ENCODE measurements around the gene SLC26A4. TPM values are rescaled to one million over a fixed set of nuclear protein-coding genes. Genes with fewer than 3 reads are reported as not detected.

The SLC26A4 gene
- total RNA-seq, 4 donors from 2014 or later = 0.17 to 0.44 (median 0.29) TPM; not detected in 1

DNA sequence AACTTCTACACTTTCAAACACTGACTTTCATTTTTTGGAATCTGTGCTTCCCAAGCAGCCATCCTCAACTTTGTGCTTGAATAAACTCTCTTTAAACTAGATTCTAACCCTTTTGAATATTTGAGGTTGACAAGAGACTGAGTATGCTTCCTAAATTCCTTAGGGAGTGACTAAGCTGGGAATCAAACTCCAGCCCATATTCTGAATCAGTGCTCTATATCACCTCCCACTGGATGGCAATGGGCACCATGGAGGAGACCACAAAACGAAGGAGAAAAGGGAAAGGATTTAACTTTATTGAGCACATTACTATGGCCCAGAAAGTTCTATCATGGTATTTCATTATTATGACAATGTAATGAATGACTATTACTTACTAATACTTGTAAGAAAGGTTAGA lies 17.2 kb upstream of the SLC26A4 start:
- no peak overlapping the region for H3K4me3 ChIP-seq (ENCODE audit: low read depth, poor library complexity, severe bottlenecking)
- 66 to 68% methylated on average over 1 of the region's 1 CpG for WGBS, 2 donors
- intact Hi-C loops (cut with DNase I; ENCODE audit: low total_unique reads) = no loop called here
- DNase-seq (ENCODE audit: low spot score in 2 of 2) = no peak
- TF ChIP-seq, protein P1, sequence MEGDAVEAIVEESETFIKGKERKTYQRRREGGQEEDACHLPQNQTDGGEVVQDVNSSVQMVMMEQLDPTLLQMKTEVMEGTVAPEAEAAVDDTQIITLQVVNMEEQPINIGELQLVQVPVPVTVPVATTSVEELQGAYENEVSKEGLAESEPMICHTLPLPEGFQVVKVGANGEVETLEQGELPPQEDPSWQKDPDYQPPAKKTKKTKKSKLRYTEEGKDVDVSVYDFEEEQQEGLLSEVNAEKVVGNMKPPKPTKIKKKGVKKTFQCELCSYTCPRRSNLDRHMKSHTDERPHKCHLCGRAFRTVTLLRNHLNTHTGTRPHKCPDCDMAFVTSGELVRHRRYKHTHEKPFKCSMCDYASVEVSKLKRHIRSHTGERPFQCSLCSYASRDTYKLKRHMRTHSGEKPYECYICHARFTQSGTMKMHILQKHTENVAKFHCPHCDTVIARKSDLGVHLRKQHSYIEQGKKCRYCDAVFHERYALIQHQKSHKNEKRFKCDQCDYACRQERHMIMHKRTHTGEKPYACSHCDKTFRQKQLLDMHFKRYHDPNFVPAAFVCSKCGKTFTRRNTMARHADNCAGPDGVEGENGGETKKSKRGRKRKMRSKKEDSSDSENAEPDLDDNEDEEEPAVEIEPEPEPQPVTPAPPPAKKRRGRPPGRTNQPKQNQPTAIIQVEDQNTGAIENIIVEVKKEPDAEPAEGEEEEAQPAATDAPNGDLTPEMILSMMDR (IDR thresholded peaks at IDR 0.05) = no peak
- TF ChIP-seq POLR2A (IDR thresholded peaks at IDR 0.05) = no peak

DNA sequence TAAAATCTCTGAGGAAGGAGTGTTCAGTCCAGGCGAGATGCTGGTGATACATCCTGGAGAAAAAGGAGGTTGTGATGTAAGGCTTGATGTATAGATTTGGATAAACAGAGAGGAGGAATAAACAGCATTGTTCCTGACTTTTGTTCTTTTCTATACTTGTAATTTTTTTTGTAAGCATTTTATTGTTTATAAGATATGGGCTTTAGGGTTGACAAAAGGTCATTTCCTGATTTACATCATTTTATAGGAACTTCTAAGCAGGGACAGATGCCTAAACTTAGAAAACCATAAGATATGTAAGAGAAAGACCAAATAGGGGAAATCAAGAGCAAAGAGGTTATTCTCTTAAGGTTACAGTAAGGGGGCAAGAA lies 16.7 kb upstream of the SLC26A4 start:
- H3K4me3 ChIP-seq (ENCODE audit: low read depth, poor library complexity, severe bottlenecking) = no peak overlapping the region
- no peak for DNase-seq (ENCODE audit: low spot score in 2 of 2)
- intact Hi-C loops (cut with DNase I; ENCODE audit: low total_unique reads) = no loop called here
- TF ChIP-seq POLR2A (IDR thresholded peaks at IDR 0.05) = no peak
- TF ChIP-seq, protein P1 (IDR thresholded peaks at IDR 0.05) = no peak
- WGBS, 2 donors = 85 to 92% methylated on average over 1 of the region's 1 CpG

DNA sequence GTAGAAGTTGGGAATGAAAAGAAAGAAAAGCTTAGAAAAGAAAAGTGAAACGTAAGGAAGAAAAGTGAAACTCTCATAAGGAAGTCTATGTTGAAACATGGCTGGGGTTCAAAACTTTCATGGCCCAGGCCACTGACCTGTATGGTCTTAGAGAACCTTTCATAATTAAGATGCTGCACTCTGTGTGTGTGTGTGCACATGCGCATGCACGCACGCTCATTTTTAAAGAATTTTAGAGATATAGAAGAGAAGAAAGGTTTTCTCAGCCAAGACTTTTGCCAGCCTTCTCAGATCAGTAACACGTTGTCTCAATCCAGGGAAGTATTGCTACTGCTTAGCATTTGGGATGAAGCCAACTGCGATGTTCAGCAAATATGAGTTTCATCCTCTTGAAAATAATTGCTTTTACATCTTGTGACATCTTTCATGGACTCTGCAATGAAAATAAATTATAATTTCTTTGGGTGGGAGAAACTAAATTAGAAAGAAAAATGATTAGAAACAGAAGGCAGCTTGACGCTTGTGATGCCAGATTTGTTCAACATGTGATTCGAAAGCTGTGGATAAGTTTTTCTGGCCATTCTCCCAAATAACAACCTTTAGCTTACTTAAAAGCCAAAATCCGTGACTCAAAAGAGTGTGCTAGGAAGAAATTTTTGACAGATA lies 16.2 kb upstream of the SLC26A4 start:
- 45 to 47% methylated on average over 9 of the region's 9 CpGs for WGBS, 2 donors
- intact Hi-C loops (cut with DNase I; ENCODE audit: low total_unique reads) = no loop called here
- no peak for DNase-seq (ENCODE audit: low spot score in 2 of 2)
- H3K4me3 ChIP-seq (ENCODE audit: low read depth, poor library complexity, severe bottlenecking) = no peak overlapping the region
- TF ChIP-seq, protein P1 (IDR thresholded peaks at IDR 0.05) = no peak
- no peak for TF ChIP-seq POLR2A (IDR thresholded peaks at IDR 0.05)

DNA sequence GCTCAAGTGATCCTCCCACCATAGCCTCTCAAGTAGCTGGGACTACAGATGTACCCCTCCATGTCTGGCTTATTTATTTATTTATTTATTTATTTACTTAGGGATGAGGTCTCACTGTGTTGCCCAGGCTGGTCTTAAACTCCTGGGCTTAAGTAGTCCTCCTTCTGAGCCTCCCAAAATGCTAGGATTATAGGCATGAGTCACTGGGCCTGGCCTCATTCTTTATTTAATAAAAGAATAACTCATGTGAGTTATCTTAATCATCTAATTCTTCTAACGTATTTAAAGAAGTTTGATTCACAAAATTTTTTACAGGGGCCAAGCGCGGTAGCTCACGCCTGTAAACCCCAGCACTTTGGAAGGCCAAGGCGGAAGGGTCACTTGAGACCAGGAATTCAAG lies 8.0 kb upstream of the SLC26A4 start:
- TF ChIP-seq POLR2A (IDR thresholded peaks at IDR 0.05) = no peak
- TF ChIP-seq, protein P1 (IDR thresholded peaks at IDR 0.05) = no peak
- DNase-seq (ENCODE audit: low spot score in 2 of 2) = no peak
- WGBS, 2 donors = 92 to 94% methylated on average over 5 of the region's 5 CpGs
- intact Hi-C loops (cut with DNase I; ENCODE audit: low total_unique reads) = no loop called here
- no peak overlapping the region for H3K4me3 ChIP-seq (ENCODE audit: low read depth, poor library complexity, severe bottlenecking)

DNA sequence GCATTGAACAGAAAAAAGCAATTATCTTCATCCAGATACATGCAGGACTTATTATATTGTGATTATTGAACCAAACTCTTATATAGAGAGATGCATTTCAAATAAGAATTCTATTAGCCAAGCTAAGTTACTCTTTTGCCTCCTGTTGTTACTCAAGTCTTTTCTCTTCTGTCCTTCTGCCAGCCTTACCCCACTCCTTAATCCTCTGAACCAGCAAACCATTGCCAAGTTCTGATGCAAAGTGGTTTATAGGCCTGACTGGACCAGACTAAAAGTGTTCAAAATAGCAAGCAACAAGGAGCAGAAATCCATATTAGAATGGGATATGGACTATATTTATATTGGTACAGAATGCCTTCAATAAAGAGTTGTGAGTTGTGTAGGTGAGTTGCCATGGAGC lies 2.2 kb upstream of the SLC26A4 start:
- H3K4me3 ChIP-seq (ENCODE audit: low read depth, poor library complexity, severe bottlenecking) = no peak overlapping the region
- intact Hi-C loops (cut with DNase I; ENCODE audit: low total_unique reads) = no loop called here
- DNase-seq (ENCODE audit: low spot score in 2 of 2) = no peak
- TF ChIP-seq, protein P1 (IDR thresholded peaks at IDR 0.05) = no peak
- no peak for TF ChIP-seq POLR2A (IDR thresholded peaks at IDR 0.05)

DNA sequence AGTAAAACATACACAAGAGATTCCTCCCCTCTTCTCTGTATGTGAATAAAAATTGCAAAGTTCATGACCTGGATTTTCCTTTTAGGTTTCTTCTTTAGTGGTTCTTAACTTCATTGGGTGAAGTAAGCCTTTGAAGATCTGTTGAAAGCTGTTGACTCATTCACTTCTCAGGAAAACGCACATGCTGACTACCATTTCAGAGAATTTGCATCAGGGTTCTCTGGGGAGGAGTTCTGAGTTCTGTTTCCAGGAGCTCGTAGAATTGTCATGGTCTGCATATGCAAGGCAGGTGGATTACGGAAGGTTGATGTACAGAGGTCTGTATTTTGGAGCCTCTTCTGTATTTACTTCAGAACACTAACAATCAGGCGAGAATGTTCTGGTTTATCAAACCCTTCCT lies 962 bp upstream of the SLC26A4 start:
- TF ChIP-seq, protein P1 (IDR thresholded peaks at IDR 0.05) = no peak
- TF ChIP-seq POLR2A (IDR thresholded peaks at IDR 0.05) = no peak
- intact Hi-C loops (cut with DNase I; ENCODE audit: low total_unique reads) = no loop called here
- no peak overlapping the region for H3K4me3 ChIP-seq (ENCODE audit: low read depth, poor library complexity, severe bottlenecking)
- WGBS, 2 donors = 83 to 87% methylated on average over 4 of the region's 4 CpGs
- DNase-seq (ENCODE audit: low spot score in 2 of 2) = no peak
